K562 (cell line): Measurements from ENCODE around the gene ZNF318. TPM values are rescaled to one million over a fixed set of nuclear protein-coding genes. Genes with fewer than 3 reads are reported as not detected.

Experiments
- CHCHD3 ChIP-seq: fragments of 250-450 bp; sonication (Bioruptor Pico); IDR thresholded peaks from 2 replicates; pipeline ENCODE4 v2.1.2; 2022; ENCODE audit warnings: mild to moderate bottlenecking
- CTBP1 ChIP-seq: fragments of 450-650 bp; IDR thresholded peaks from 2 replicates; pipeline ENCODE4 v1.6.1; 2016; ENCODE audit warnings: borderline replicate concordance
- CXXC5 ChIP-seq: fragments of 250-450 bp; sonication (Bioruptor Pico); IDR thresholded peaks from 2 replicates; pipeline ENCODE4 v1.8.0; 2022; ENCODE audit warnings: inconsistent platforms, mild to moderate bottlenecking, moderate library complexity
- EGR1 ChIP-seq: fragments of 450-650 bp; conservative IDR thresholded peaks from 2 replicates; pipeline ENCODE4 v1.6.1; 2017; ENCODE audit warnings: mild to moderate bottlenecking
- MCM2 ChIP-seq: fragments of 450-650 bp; IDR thresholded peaks from 2 replicates; pipeline ENCODE4 v1.6.1; 2017; ENCODE audit warnings: low read depth, mild to moderate bottlenecking
- OTX1 ChIP-seq: fragments of 450-650 bp; formaldehyde crosslinking; IDR thresholded peaks from 2 replicates; pipeline ENCODE4 v1.4.0; 2022; ENCODE audit warnings: mild to moderate bottlenecking
- SLC30A9 ChIP-seq: fragments of 250-450 bp; sonication (Bioruptor Pico); IDR thresholded peaks from 2 replicates; pipeline ENCODE4 v1.8.0; 2022; ENCODE audit warnings: mild to moderate bottlenecking, moderate library complexity
- STAG1 ChIP-seq: sonication (generic); formaldehyde crosslinking; IDR thresholded peaks from 2 replicates; pipeline ENCODE4 v1.5.0; 2020; ENCODE audit warnings: missing genetic modification reagents, borderline replicate concordance
- XRCC5 ChIP-seq: fragments of 200-400 bp; formaldehyde crosslinking; IDR thresholded peaks from 2 replicates; pipeline ENCODE4 v1.6.1; 2017; ENCODE audit warnings: low read depth, mild to moderate bottlenecking, low read length
- ZBTB7A ChIP-seq: IDR thresholded peaks from 2 replicates; pipeline ENCODE4 v1.6.1; 2011; ENCODE audit warnings: low read depth, mild to moderate bottlenecking, low read length, moderate library complexity, borderline replicate concordance; ENCODE audit not compliant: control insufficient read depth
- ZC3H11A ChIP-seq: IDR thresholded peaks from 2 replicates; pipeline ENCODE4 v1.6.1; 2012; ENCODE audit warnings: low read depth, low read length, improper control_type of control experiment
- ZNF583 ChIP-seq: fragments of 250-450 bp; sonication (Bioruptor Pico); IDR thresholded peaks from 2 replicates; pipeline ENCODE4 v1.4.0; 2020
- polyA plus RNA-seq, 8 experiments: library from polyadenylated mRNA; depleted of rRNA in 4 of 8; stranded (reverse) in 5 of 8; unstranded in 3 of 8; fragments of >200 nt; fragmentation: Nextera tagmentation in 2 of 8; fragmentation: Illumina TruSeq in 1 of 8; extraction: Ambion mirVana in 2 of 8; extraction: Trizol in 1 of 8; gene quantifications; 2 replicates each; pipeline versions ENCODE4 v1.2.1 to v1.2.3, GENCODE V29; 2011 to 2014; ENCODE audit warnings: inconsistent platforms in 1 of 8, missing spikeins in 1 of 8
- total RNA-seq, 7 experiments: library from RNA; depleted of rRNA in 6 of 7; stranded (reverse); fragments of >200 nt in 6 of 7; fragmentation: Illumina TruSeq in 2 of 7; extraction: Trizol in 2 of 7; gene quantifications; 2 replicates each; pipeline versions ENCODE4 v1.2.1 to v1.2.3, GENCODE V29; 2011 to 2021; ENCODE audit warnings: low replicate concordance in 1 of 7
- TF ChIP-seq, protein P1 (sequence below): sonication (generic); formaldehyde crosslinking; IDR thresholded peaks from 2 replicates; pipeline ENCODE4 v1.8.0; 2022; ENCODE audit warnings: missing genetic modification reagents, mild to moderate bottlenecking, borderline replicate concordance
- TF ChIP-seq, protein P2 (sequence below): fragments of 450-650 bp; formaldehyde crosslinking; IDR thresholded peaks from 2 replicates; pipeline ENCODE4 v1.4.0; 2022; ENCODE audit warnings: missing genetic modification characterization
- TF ChIP-seq, protein P3 (sequence below): fragments of 450-650 bp; formaldehyde crosslinking; IDR thresholded peaks from 2 replicates; pipeline ENCODE4 v1.4.0; 2022; ENCODE audit warnings: mild to moderate bottlenecking, moderate library complexity
- TF ChIP-seq, protein P4 (sequence below): sonication (generic); IDR thresholded peaks from 2 replicates; pipeline ENCODE4 v1.6.1; 2016
- TF ChIP-seq, protein P5 (sequence below): fragments of 250-450 bp; sonication (Bioruptor Pico); IDR thresholded peaks from 2 replicates; pipeline ENCODE4 v1.8.0; 2021; ENCODE audit warnings: mild to moderate bottlenecking, moderate library complexity
- TF ChIP-seq, protein P6 (sequence below): fragments of 200-800 bp; sonication (Bioruptor generic); IDR thresholded peaks from 2 replicates; pipeline ENCODE4 v1.6.1; 2017; ENCODE audit warnings: missing genetic modification characterization, missing compliant biosample characterization

Gene ZNF318
- total and polyA plus RNA-seq, 9 of the 15 experiments (the other 6 are each of a cell fraction or from before 2014, with no cell fraction given): 3.2 to 19.0 (median 9.2) TPM

DNA sequence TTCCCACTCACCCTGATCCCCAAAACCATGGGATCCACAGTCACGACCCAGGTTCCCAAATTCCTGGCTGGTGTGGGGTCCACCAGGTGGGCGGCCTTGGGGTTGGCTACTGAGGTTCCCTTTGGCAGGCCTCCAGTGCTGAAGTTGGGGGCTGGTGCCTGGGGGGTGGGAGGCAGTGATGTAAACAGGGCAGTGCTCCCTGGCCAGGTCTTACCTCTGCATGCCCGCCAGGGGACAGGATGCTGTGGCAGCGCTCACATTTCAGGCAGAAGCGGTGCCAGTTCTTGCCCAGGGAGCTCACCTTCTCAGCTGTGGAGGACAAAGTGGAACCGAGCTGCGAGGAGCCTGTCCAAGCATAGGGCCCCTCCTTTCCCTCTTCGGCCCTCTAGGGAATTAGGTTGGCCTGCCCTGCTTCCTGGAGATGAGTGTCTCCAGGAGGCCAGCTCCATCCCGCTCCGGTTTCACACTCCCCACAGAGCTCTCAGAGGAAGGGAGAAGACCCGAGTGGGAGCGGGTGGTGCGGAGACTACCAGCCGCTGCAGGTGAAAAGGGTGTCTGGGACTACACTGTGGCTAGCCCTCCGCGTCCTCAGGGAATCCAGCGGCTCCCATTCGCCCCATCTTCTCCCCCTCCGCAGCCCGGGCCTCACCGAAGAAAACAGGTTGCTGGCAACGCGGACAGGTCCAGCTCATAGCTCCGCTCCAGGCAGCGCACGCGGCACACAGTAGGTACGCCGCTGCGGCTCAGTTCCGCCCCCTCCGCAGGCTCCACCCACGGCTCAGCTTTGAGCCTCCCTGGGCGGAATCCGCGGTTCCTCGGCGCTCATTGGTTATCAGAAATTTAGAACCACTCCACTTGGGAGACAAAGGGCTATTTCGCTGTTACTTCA is 61.1 kb downstream of the ZNF318 start, which contains the start of gene CRIP3 (continued):
- TF ChIP-seq XRCC5: no peak
- no peak for TF ChIP-seq CHCHD3
- TF ChIP-seq, protein P1, sequence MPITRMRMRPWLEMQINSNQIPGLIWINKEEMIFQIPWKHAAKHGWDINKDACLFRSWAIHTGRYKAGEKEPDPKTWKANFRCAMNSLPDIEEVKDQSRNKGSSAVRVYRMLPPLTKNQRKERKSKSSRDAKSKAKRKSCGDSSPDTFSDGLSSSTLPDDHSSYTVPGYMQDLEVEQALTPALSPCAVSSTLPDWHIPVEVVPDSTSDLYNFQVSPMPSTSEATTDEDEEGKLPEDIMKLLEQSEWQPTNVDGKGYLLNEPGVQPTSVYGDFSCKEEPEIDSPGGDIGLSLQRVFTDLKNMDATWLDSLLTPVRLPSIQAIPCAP (CRISPR knock-in tag): no peak
- peak; percentile 46; the same call in 1 of the 2 replicates for TF ChIP-seq CTBP1
- TF ChIP-seq, protein P2, sequence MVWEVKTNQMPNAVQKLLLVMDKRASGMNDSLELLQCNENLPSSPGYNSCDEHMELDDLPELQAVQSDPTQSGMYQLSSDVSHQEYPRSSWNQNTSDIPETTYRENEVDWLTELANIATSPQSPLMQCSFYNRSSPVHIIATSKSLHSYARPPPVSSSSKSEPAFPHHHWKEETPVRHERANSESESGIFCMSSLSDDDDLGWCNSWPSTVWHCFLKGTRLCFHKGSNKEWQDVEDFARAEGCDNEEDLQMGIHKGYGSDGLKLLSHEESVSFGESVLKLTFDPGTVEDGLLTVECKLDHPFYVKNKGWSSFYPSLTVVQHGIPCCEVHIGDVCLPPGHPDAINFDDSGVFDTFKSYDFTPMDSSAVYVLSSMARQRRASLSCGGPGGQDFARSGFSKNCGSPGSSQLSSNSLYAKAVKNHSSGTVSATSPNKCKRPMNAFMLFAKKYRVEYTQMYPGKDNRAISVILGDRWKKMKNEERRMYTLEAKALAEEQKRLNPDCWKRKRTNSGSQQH (CRISPR knock-in tag): no peak
- no peak for TF ChIP-seq SLC30A9
- no peak; the same call in 1 of the 2 replicates for TF ChIP-seq ZBTB7A
- TF ChIP-seq, protein P3, sequence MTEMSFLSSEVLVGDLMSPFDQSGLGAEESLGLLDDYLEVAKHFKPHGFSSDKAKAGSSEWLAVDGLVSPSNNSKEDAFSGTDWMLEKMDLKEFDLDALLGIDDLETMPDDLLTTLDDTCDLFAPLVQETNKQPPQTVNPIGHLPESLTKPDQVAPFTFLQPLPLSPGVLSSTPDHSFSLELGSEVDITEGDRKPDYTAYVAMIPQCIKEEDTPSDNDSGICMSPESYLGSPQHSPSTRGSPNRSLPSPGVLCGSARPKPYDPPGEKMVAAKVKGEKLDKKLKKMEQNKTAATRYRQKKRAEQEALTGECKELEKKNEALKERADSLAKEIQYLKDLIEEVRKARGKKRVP (CRISPR knock-in tag): no peak
- no peak for TF ChIP-seq MCM2
- TF ChIP-seq STAG1 (CRISPR knock-in tag): 0 out of 2 replicates have a peak, but pooled peaks have one; percentile 19
- no peak for TF ChIP-seq ZNF583 (CRISPR knock-in tag)
- TF ChIP-seq OTX1: no peak
- TF ChIP-seq ZC3H11A: no peak
- TF ChIP-seq, protein P4, sequence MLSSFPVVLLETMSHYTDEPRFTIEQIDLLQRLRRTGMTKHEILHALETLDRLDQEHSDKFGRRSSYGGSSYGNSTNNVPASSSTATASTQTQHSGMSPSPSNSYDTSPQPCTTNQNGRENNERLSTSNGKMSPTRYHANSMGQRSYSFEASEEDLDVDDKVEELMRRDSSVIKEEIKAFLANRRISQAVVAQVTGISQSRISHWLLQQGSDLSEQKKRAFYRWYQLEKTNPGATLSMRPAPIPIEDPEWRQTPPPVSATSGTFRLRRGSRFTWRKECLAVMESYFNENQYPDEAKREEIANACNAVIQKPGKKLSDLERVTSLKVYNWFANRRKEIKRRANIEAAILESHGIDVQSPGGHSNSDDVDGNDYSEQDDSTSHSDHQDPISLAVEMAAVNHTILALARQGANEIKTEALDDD: no peak
- peak; percentile 55 for TF ChIP-seq EGR1
- TF ChIP-seq CXXC5: peak; percentile 51
- TF ChIP-seq, protein P5, sequence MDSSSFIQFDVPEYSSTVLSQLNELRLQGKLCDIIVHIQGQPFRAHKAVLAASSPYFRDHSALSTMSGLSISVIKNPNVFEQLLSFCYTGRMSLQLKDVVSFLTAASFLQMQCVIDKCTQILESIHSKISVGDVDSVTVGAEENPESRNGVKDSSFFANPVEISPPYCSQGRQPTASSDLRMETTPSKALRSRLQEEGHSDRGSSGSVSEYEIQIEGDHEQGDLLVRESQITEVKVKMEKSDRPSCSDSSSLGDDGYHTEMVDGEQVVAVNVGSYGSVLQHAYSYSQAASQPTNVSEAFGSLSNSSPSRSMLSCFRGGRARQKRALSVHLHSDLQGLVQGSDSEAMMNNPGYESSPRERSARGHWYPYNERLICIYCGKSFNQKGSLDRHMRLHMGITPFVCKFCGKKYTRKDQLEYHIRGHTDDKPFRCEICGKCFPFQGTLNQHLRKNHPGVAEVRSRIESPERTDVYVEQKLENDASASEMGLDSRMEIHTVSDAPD (CRISPR knock-in tag): no peak
- TF ChIP-seq, protein P6, sequence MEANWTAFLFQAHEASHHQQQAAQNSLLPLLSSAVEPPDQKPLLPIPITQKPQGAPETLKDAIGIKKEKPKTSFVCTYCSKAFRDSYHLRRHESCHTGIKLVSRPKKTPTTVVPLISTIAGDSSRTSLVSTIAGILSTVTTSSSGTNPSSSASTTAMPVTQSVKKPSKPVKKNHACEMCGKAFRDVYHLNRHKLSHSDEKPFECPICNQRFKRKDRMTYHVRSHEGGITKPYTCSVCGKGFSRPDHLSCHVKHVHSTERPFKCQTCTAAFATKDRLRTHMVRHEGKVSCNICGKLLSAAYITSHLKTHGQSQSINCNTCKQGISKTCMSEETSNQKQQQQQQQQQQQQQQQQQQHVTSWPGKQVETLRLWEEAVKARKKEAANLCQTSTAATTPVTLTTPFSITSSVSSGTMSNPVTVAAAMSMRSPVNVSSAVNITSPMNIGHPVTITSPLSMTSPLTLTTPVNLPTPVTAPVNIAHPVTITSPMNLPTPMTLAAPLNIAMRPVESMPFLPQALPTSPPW (CRISPR knock-in tag): no peak
